Uterus (tissue), 2 donors: ENCODE results near the gene POTEC.
"Not testable (repeated sequence)": the region's sequence is repeated elsewhere in the genome, so short reads cannot be mapped to it uniquely, and the experiment has no call there.

Experiments
- POLR2A ChIP-seq, 2 donors: fragments of 450-650 bp; IDR thresholded peaks; one replicate each; pipeline ENCODE4 v1.6.1; 2016; ENCODE audit warnings: antibody characterized with exemption in 2 of 2, mild to moderate bottlenecking in 1 of 2, moderate library complexity in 1 of 2
- TF ChIP-seq, protein P1 (sequence below), 4 experiments: fragments of 200-600 bp in 2 of 4; fragments of 450-650 bp in 2 of 4; sonication (generic) in 2 of 4; IDR thresholded peaks; one replicate each; pipeline ENCODE4 v1.5.1; 2016 to 2019; ENCODE audit warnings: antibody characterized with exemption in 4 of 4, mild to moderate bottlenecking in 2 of 4, moderate library complexity in 1 of 4

DNA sequence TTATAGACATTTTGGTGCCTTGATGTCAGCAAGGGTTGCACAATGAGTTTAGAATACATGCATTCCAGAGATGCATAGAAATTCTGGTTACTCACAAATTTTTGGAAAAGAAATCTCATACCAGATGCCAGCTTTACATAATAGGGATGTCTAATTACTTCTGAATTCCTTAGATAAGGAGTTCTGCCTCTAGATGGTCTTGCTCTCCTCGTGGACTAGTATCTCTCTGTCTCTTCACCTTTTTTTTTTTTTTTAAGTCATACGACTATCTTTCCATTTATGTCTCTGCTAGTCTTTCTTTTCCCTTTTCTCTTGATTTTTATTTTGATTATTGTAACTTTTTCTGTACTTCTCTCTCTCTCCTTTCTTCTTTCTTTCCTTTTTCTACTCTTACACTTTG lies 16.1 kb upstream of the POTEC start:
- TF ChIP-seq, protein P1, sequence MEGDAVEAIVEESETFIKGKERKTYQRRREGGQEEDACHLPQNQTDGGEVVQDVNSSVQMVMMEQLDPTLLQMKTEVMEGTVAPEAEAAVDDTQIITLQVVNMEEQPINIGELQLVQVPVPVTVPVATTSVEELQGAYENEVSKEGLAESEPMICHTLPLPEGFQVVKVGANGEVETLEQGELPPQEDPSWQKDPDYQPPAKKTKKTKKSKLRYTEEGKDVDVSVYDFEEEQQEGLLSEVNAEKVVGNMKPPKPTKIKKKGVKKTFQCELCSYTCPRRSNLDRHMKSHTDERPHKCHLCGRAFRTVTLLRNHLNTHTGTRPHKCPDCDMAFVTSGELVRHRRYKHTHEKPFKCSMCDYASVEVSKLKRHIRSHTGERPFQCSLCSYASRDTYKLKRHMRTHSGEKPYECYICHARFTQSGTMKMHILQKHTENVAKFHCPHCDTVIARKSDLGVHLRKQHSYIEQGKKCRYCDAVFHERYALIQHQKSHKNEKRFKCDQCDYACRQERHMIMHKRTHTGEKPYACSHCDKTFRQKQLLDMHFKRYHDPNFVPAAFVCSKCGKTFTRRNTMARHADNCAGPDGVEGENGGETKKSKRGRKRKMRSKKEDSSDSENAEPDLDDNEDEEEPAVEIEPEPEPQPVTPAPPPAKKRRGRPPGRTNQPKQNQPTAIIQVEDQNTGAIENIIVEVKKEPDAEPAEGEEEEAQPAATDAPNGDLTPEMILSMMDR (IDR thresholded peaks at IDR 0.05): not testable (repeated sequence)
- TF ChIP-seq POLR2A (IDR thresholded peaks at IDR 0.05): not testable (repeated sequence)
